Esophagus squamous epithelium (tissue), 4 donors: Measurements from ENCODE around the gene TUBA3D.

Source experiments
- CTCF ChIP-seq, 6 experiments: fragments of 450-650 bp in 4 of 6; fragments of 200-600 bp in 2 of 6; sonication (generic) in 2 of 6; IDR thresholded peaks; one replicate each; pipeline ENCODE4 v1.5.1; 2016 to 2019; ENCODE audit warnings: antibody characterized with exemption in 6 of 6, mild to moderate bottlenecking in 4 of 6, moderate library complexity in 4 of 6
- POLR2A ChIP-seq, 4 donors: fragments of 450-650 bp; IDR thresholded peaks; one replicate each; pipeline ENCODE4 v1.6.1; 2017; ENCODE audit warnings: antibody characterized with exemption in 4 of 4, mild to moderate bottlenecking in 4 of 4, moderate library complexity in 3 of 4

GRCh38 chr2:131516011-131516410 lies 40.1 kb downstream of the TUBA3D start:
- TF ChIP-seq POLR2A (IDR thresholded peaks at IDR 0.05) (no peak), CTCF (IDR thresholded peaks at IDR 0.05) (no peak)
